ENCODE measurements around the gene CTPS1. TPM values are rescaled to one million over a fixed set of nuclear protein-coding genes. Genes with fewer than 3 reads are reported as not detected.

Gene CTPS1
- polyA plus RNA-seq, 1 donor (not counting 4 experiments of a cell fraction or from before 2014, with no cell fraction given), result 43.3 TPM

- Histone ChIP-seq H3K4me1 (ENCODE audit: control insufficient read depth, extremely low read depth, insufficient read depth, low read length) (no peaks in the 10 kb centered on the region), H3K4me2 (ENCODE audit: control insufficient read depth, extremely low read depth, insufficient read depth, low read depth, low read length) (no peak overlapping the region), H2AFZ (ENCODE audit: control insufficient read depth, low read length) (no peak overlapping the region), H3K9ac (ENCODE audit: control insufficient read depth, extremely low read depth, insufficient read depth, low read length) (no peak overlapping the region), H3K9me1 (ENCODE audit: control insufficient read depth, extremely low read depth, insufficient read depth, low read length) (peaks cover 2% of the 10 kb centered on the region), H3K36me3 (ENCODE audit: control insufficient read depth in 2 of 2, extremely low read depth in 1 of 2, insufficient read depth in 2 of 2, low read length in 2 of 2) (peaks cover 11 to 19% of the 10 kb centered on the region in 2 experiments), H3K27ac (ENCODE audit: control insufficient read depth, insufficient read depth, low read length) (no peak overlapping the region), H3K4me3 (ENCODE audit: control insufficient read depth in 2 of 3, extremely low read depth in 1 of 3, insufficient read depth in 2 of 3, low read depth in 1 of 3, low read length in 3 of 3) (no peak overlapping the region), H3K9me3 (ENCODE audit: control insufficient read depth, low read depth, low read length) (no peaks in the 10 kb centered on the region), H3K79me2 (ENCODE audit: control insufficient read depth, insufficient read depth, low read length) (no peaks in the 10 kb centered on the region), H3K27me3 (ENCODE audit: control insufficient read depth, extremely low read depth, insufficient read depth, low read length) (no peaks in the 10 kb centered on the region), H4K20me1 (ENCODE audit: control insufficient read depth, extremely low read depth, insufficient read depth, low read length) (peaks cover 9% of the 10 kb centered on the region)
- no peak for DNase-seq (ENCODE audit: low read depth, low spot score)
- no peak for FAIRE-seq
- dilution Hi-C loops (cut with MboI; ENCODE audit: extremely low pct_ligation_motif_present, low sequenced_read_pairs), result no loop called here
- TF ChIP-seq EZH2 (IDR thresholded peaks at IDR 0.05; ENCODE audit: low read length), result no peak
- TF ChIP-seq CTCF (optimal IDR thresholded peaks at IDR 0.05 in 1 of 3, IDR thresholded peaks at IDR 0.05 in 1 of 3, conservative IDR thresholded peaks at IDR 0.05 in 1 of 3; ENCODE audit: extremely low read depth in 1 of 3, insufficient read depth in 2 of 3, low read length in 3 of 3), result peak; percentile 15 to 48 (median 42)
These were observed 43.9 kb downstream of the CTPS1 start for GRCh38 chr1:41023279-41023990.

- Histone ChIP-seq H3K27me3 (ENCODE audit: control insufficient read depth, extremely low read depth, insufficient read depth, low read length) (no peaks in the 10 kb centered on the region), H3K79me2 (ENCODE audit: control insufficient read depth, insufficient read depth, low read length) (no peaks in the 10 kb centered on the region), H3K27ac (ENCODE audit: control insufficient read depth, insufficient read depth, low read length) (no peak overlapping the region), H3K36me3 (ENCODE audit: control insufficient read depth in 2 of 2, extremely low read depth in 1 of 2, insufficient read depth in 2 of 2, low read length in 2 of 2) (peaks cover 10 to 15% of the 10 kb centered on the region in 2 experiments), H3K9ac (ENCODE audit: control insufficient read depth, extremely low read depth, insufficient read depth, low read length) (no peak overlapping the region), H3K9me1 (ENCODE audit: control insufficient read depth, extremely low read depth, insufficient read depth, low read length) (peaks cover 2% of the 10 kb centered on the region), H2AFZ (ENCODE audit: control insufficient read depth, low read length) (no peak overlapping the region), H3K9me3 (ENCODE audit: control insufficient read depth, low read depth, low read length) (no peaks in the 10 kb centered on the region), H4K20me1 (ENCODE audit: control insufficient read depth, extremely low read depth, insufficient read depth, low read length) (peaks cover 9% of the 10 kb centered on the region), H3K4me1 (ENCODE audit: control insufficient read depth, extremely low read depth, insufficient read depth, low read length) (no peaks in the 10 kb centered on the region), H3K4me2 (ENCODE audit: control insufficient read depth, extremely low read depth, insufficient read depth, low read depth, low read length) (no peak overlapping the region), H3K4me3 (ENCODE audit: control insufficient read depth in 2 of 3, extremely low read depth in 1 of 3, insufficient read depth in 2 of 3, low read depth in 1 of 3, low read length in 3 of 3) (no peak overlapping the region)
- FAIRE-seq (no peak), DNase-seq (ENCODE audit: low read depth, low spot score) (no peak)
- dilution Hi-C loops (cut with MboI; ENCODE audit: extremely low pct_ligation_motif_present, low sequenced_read_pairs), result no loop called here
- TF ChIP-seq EZH2 (IDR thresholded peaks at IDR 0.05; ENCODE audit: low read length) (no peak), CTCF (optimal IDR thresholded peaks at IDR 0.05 in 1 of 3, IDR thresholded peaks at IDR 0.05 in 1 of 3, conservative IDR thresholded peaks at IDR 0.05 in 1 of 3; ENCODE audit: extremely low read depth in 1 of 3, insufficient read depth in 2 of 3, low read length in 3 of 3) (no peak)
These were observed 45.5 kb downstream of the CTPS1 start for GRCh38 chr1:41024953-41025352.

Data from keratinocyte (primary cell).